Measurements from ENCODE around the gene FLRT1.

GRCh38 chr11:63996512-63996911 is 39.2 kb upstream of the FLRT1 start:
- TF ChIP-seq POLR2A (IDR thresholded peaks at IDR 0.05) (no peak), CTCF (IDR thresholded peaks at IDR 0.05) (no peak)

Measured in testis (tissue), 2 donors.